ENCODE results near the gene GPRASP2.
"Not testable (repeated sequence)": the region's sequence is repeated elsewhere in the genome, so short reads cannot be mapped to it uniquely, and the experiment has no call there.

Gene GPRASP2

GRCh38 chrX:102712216-102712966, at the start of gene GPRASP2:
GPRASP2 (plus strand) TSS chrX:102712448; CDS start chrX:102714870, 2,422 bp downstream.
- peak; percentile 39 for DNase-seq

- DNase-seq: not testable (repeated sequence)
Measured at GRCh38 chrX:102663820-102664219, 48.4 kb upstream of the GPRASP2 start.

- DNase-seq: not testable (repeated sequence)
Measured at GRCh38 chrX:102667034-102667433, 45.2 kb upstream of the GPRASP2 start.

- DNase-seq: no peak
Measured at GRCh38 chrX:102669526-102669925, 42.7 kb upstream of the GPRASP2 start.

GRCh38 chrX:102672856-102673255, 39.4 kb upstream of the GPRASP2 start:
- DNase-seq: no peak

- DNase-seq: not testable (repeated sequence)
Measured at GRCh38 chrX:102677479-102677878, 34.8 kb upstream of the GPRASP2 start.

- DNase-seq: no peak
Measured at GRCh38 chrX:102684772-102685520, 27.3 kb upstream of the GPRASP2 start.

- DNase-seq: no peak
Measured at GRCh38 chrX:102694749-102695148, 17.5 kb upstream of the GPRASP2 start.

GRCh38 chrX:102696306-102696705, 15.9 kb upstream of the GPRASP2 start:
- DNase-seq: no peak

GRCh38 chrX:102697494-102697893, 14.8 kb upstream of the GPRASP2 start:
- DNase-seq: peak; percentile 46

GRCh38 chrX:102708900-102709299, 3.3 kb upstream of the GPRASP2 start:
- no peak for DNase-seq

- DNase-seq: no peak
Measured at GRCh38 chrX:102711872-102712215, 404 bp upstream of the GPRASP2 start.

GRCh38 chrX:102712981-102713625, 855 bp downstream of the GPRASP2 start:
- DNase-seq: peak; percentile 59

- no peak for DNase-seq
Measured at GRCh38 chrX:102714994-102715393, 2.7 kb downstream of the GPRASP2 start.

GRCh38 chrX:102715967-102716366, 3.7 kb downstream of the GPRASP2 start:
- DNase-seq: no peak

- DNase-seq: peak; percentile 67
Measured at GRCh38 chrX:102720237-102721168, 8.3 kb downstream of the GPRASP2 start, which contains the start of gene GPRASP3. GPRASP3 (plus strand) TSS chrX:102720743; CDS start chrX:102748996, 28,253 bp downstream.

- DNase-seq: not testable (repeated sequence)
Measured at GRCh38 chrX:102721169-102721506, 8.9 kb downstream of the GPRASP2 start.

GRCh38 chrX:102723456-102723855, 11.2 kb downstream of the GPRASP2 start:
- peak; percentile 29 for DNase-seq

GRCh38 chrX:102727761-102728160, 15.5 kb downstream of the GPRASP2 start:
- no peak for DNase-seq

- no peak for DNase-seq
Measured at GRCh38 chrX:102728646-102729045, 16.4 kb downstream of the GPRASP2 start.

- DNase-seq: no peak
Measured at GRCh38 chrX:102739657-102740056, 27.4 kb downstream of the GPRASP2 start.

- DNase-seq: no peak
Measured at GRCh38 chrX:102744307-102744706, 32.1 kb downstream of the GPRASP2 start.

GRCh38 chrX:102745513-102745856, 33.2 kb downstream of the GPRASP2 start:
- no peak for DNase-seq

Measured in EL (cell line).